OCI-LY7 (cell line): ENCODE results near the gene MAML1. TPM values are rescaled to one million over a fixed set of nuclear protein-coding genes. Genes with fewer than 3 reads are reported as not detected.

Experiments
- BruUV-seq: library from RNA; stranded (reverse); fragments of 400-500 nt; replicated peaks from 2 replicates; lab custom pipeline; 2021; lab: Mats Ljungman, UMichigan
- CTCF ChIA-PET: fragments of 300-600 bp; sonication (Branson Sonifier 250); formaldehyde crosslinking; loops from one replicate; lab custom pipeline; 2022; ENCODE audit warnings: antibody characterized with exemption; ENCODE audit not compliant: unreplicated experiment; lab: Charles Lee
- POLR2A ChIA-PET: fragments of 300-600 bp; sonication (Branson Sonifier 250); formaldehyde crosslinking; loops from one replicate; lab custom pipeline; 2022; ENCODE audit warnings: antibody characterized with exemption; lab: Charles Lee
- DNase-seq: peaks from one replicate; pipeline ENCODE4 v3.0.0-alpha.2; 2015; ENCODE audit warnings: low spot score
- H2AFZ ChIP-seq: fragments of 200-600 bp; sonication (generic), shearing (Covaris generic); 2 replicates; pipeline ENCODE4 v1.6.1; 2014; ENCODE audit warnings: mild to moderate bottlenecking, antibody characterized with exemption, low read length, moderate library complexity
- H3K27ac ChIP-seq: fragments of 200-600 bp; sonication (generic); 2 replicates; pipeline ENCODE4 v1.5.1; 2014; ENCODE audit warnings: mixed run types, low read depth, mild to moderate bottlenecking, moderate library complexity, low read length, inconsistent platforms; ENCODE audit not compliant: poor library complexity, severe bottlenecking
- H3K36me3 ChIP-seq: fragments of 200-600 bp; sonication (generic); 2 replicates; pipeline ENCODE4 v1.6.1; 2014; ENCODE audit warnings: mild to moderate bottlenecking, antibody characterized with exemption, low read length, moderate library complexity, mixed read lengths; ENCODE audit not compliant: insufficient read depth
- H3K4me1 ChIP-seq: fragments of 200-600 bp; sonication (generic); 2 replicates; pipeline ENCODE4 v1.5.1; 2014; ENCODE audit warnings: mild to moderate bottlenecking, low read length; ENCODE audit not compliant: insufficient read depth, poor library complexity, severe bottlenecking
- H3K4me2 ChIP-seq: fragments of 200-600 bp; sonication (generic); 2 replicates; pipeline ENCODE4 v1.6.1; 2014; ENCODE audit warnings: mild to moderate bottlenecking, low read length
- H3K4me3 ChIP-seq: fragments of 200-600 bp; sonication (generic); 2 replicates; pipeline ENCODE4 v1.5.1; 2014; ENCODE audit warnings: mild to moderate bottlenecking, low read depth, low read length; ENCODE audit not compliant: poor library complexity, severe bottlenecking
- H3K79me2 ChIP-seq: fragments of 200-600 bp; sonication (generic); 2 replicates; pipeline ENCODE4 v1.6.1; 2016; ENCODE audit warnings: low read depth, mild to moderate bottlenecking, low read length, moderate library complexity, mixed read lengths; ENCODE audit not compliant: insufficient read depth
- H3K9me2 ChIP-seq: fragments of 200-600 bp; sonication (generic); 2 replicates; pipeline ENCODE4 v1.6.1; 2016; ENCODE audit warnings: mild to moderate bottlenecking, low read length, mixed read lengths; ENCODE audit not compliant: insufficient read depth
- H3K9me3 ChIP-seq: fragments of 200-600 bp; sonication (generic); 2 replicates; pipeline ENCODE4 v1.6.1; 2014; ENCODE audit warnings: mild to moderate bottlenecking, mixed run types, low read length, mixed read lengths
- H4K20me1 ChIP-seq: fragments of 200-600 bp; sonication (generic); 2 replicates; pipeline ENCODE4 v1.6.1; 2014; ENCODE audit warnings: mild to moderate bottlenecking, antibody characterized with exemption, low read length, moderate library complexity, mixed read lengths; ENCODE audit not compliant: insufficient read depth
- EZH2phosphoT487 ChIP-seq: fragments of 200-600 bp; sonication (generic); IDR thresholded peaks from 2 replicates; pipeline ENCODE4 v1.6.1; 2018; ENCODE audit warnings: low read depth, borderline replicate concordance, mild to moderate bottlenecking, mixed run types, antibody characterized with exemption, low read length, moderate library complexity, mixed read lengths
- intact Hi-C: fragments of 100-400 bp; cut with micrococcal nuclease; formaldehyde crosslinking; loops from one replicate; pipeline ENCODE4 v1.10.0; 2022; ENCODE audit not compliant: unreplicated experiment
- total RNA-seq, 2 experiments: library from RNA; depleted of rRNA in 1 of 2; stranded (reverse); fragments of >200 nt in 1 of 2; shearing (Covaris generic) in 1 of 2; gene quantifications; 2 replicates each; pipeline ENCODE4 v1.2.3, GENCODE V29; 2014 to 2022
- TF ChIP-seq, protein P1 (sequence below): fragments of 200-600 bp; sonication (generic); conservative IDR thresholded peaks from 2 replicates; pipeline ENCODE4 v1.5.1; 2014; ENCODE audit warnings: mild to moderate bottlenecking, antibody characterized with exemption, low read length, moderate library complexity, mixed read lengths

The MAML1 gene
- total RNA-seq, 2 experiments from 2014 or later = 17.0 to 27.4 TPM

DNA sequence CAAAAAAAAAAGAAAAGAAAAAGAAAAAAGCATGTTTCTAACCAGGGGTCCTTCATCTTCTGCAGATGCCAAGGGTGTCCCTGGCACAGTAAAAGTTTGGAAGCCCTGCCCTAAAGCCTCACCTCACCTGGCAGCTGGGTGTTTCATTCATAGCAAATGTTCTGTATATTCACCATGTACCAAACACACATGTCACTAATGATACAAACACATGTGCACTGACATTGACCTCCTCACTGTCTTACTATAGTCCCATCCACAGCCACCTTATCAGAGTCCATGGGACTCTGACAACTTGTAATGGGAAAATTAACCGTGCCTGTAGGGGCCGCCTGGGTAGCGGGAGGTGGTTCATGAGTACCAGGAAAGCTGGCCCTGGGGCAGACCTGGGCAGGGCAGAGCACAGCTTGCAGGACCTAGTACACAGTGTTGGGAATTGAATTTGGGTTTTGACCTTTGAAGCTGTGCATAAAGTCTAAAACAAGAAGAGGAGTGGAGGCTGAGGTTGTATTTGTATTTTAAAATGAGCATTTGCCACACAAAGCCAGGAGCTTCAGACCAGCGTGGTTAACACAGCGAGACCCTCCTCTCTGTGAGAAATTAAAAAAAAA, 80.5 kb downstream of the MAML1 start:
- CTCF ChIA-PET = no interaction called here
- POLR2A ChIA-PET = interaction anchor here (0.6 to 0.7 kb wide), 2 partner anchors 40 to 43 kb away, joined by 3 to 4 read pairs; no protein-coding TSS in a partner anchor
- no peak overlapping the region for H3K4me3 ChIP-seq
- H4K20me1 ChIP-seq = no peaks in the 10 kb centered on the region
- no peaks in the 10 kb centered on the region for H3K9me3 ChIP-seq
- H3K9me2 ChIP-seq = no peaks in the 10 kb centered on the region
- TF ChIP-seq, protein P1, sequence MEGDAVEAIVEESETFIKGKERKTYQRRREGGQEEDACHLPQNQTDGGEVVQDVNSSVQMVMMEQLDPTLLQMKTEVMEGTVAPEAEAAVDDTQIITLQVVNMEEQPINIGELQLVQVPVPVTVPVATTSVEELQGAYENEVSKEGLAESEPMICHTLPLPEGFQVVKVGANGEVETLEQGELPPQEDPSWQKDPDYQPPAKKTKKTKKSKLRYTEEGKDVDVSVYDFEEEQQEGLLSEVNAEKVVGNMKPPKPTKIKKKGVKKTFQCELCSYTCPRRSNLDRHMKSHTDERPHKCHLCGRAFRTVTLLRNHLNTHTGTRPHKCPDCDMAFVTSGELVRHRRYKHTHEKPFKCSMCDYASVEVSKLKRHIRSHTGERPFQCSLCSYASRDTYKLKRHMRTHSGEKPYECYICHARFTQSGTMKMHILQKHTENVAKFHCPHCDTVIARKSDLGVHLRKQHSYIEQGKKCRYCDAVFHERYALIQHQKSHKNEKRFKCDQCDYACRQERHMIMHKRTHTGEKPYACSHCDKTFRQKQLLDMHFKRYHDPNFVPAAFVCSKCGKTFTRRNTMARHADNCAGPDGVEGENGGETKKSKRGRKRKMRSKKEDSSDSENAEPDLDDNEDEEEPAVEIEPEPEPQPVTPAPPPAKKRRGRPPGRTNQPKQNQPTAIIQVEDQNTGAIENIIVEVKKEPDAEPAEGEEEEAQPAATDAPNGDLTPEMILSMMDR = no peak
- TF ChIP-seq EZH2phosphoT487 = no peak
- H3K4me1 ChIP-seq = peaks cover 1% of the 10 kb centered on the region
- DNase-seq = no peak
- no peaks in the 10 kb centered on the region for H3K36me3 ChIP-seq
- BruUV-seq = no TSS peak
- no peak overlapping the region for H2AFZ ChIP-seq
- H3K27ac ChIP-seq = no peak overlapping the region
- H3K79me2 ChIP-seq = no peaks in the 10 kb centered on the region
- H3K4me2 ChIP-seq = no peak overlapping the region
- intact Hi-C loops = no loop called here

DNA sequence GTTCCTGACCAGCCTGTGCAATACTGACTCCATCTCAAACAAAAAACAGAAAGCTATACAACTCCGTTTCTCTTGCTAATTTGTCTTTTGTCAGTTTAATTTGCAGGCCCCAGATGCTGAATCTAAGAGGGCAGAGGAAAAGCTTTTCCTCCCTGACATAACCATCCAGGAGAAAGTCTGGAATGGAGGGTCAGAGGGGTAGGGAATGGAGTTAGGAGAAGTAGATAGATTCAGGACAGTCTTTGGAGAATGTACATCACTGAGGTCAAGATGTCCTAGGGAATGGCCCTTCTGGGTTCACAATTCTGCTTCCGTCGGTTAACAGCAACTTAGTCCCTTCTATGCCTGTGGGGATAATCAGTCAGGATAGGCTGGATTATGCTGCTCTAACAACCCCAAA, 81.5 kb downstream of the MAML1 start:
- Histone ChIP-seq H3K4me1 (peaks cover 9% of the 10 kb centered on the region), H3K36me3 (no peaks in the 10 kb centered on the region), H3K9me3 (no peaks in the 10 kb centered on the region), H2AFZ (no peak overlapping the region), H3K79me2 (no peaks in the 10 kb centered on the region), H3K4me3 (no peak overlapping the region), H3K9me2 (no peaks in the 10 kb centered on the region), H3K27ac (no peak overlapping the region), H4K20me1 (no peaks in the 10 kb centered on the region), H3K4me2 (no peak overlapping the region)
- ChIA-PET CTCF (interaction anchor here (0.6 kb wide), 1 partner anchor 211 kb away, joined by 3 read pairs; no protein-coding TSS in a partner anchor), POLR2A (interaction anchor here (1.1 kb wide), 1 partner anchor 84 kb away, joined by 3 read pairs; no protein-coding TSS in a partner anchor)
- TF ChIP-seq, protein P1 = no peak
- TF ChIP-seq EZH2phosphoT487 = no peak
- DNase-seq = no peak
- TSS peak; percentile 43 for BruUV-seq
- intact Hi-C loops = no loop called here
